MM.1S (cell line): Measurements from ENCODE around the gene ANKRD2.

Experiments
- DNase-seq: peaks from one replicate; pipeline ENCODE4 v3.0.0-alpha.2; 2015
- H2AFZ ChIP-seq: fragments of 300-600 bp; sonication (generic); 2 replicates; pipeline ENCODE4 v1.6.0; 2016; ENCODE audit warnings: antibody characterized with exemption, low read length
- H3F3A ChIP-seq: fragments of 300-600 bp; sonication (generic); 2 replicates; pipeline ENCODE4 v1.6.1; 2016; ENCODE audit warnings: mild to moderate bottlenecking, antibody characterized with exemption, low read length, moderate library complexity, mixed read lengths; ENCODE audit not compliant: insufficient read depth
- H3K27ac ChIP-seq: fragments of 300-600 bp; sonication (generic); 2 replicates; pipeline ENCODE4 v1.5.1; 2016; ENCODE audit warnings: mild to moderate bottlenecking, low read length
- H3K27me3 ChIP-seq: fragments of 300-600 bp; sonication (generic); replicated peaks from 2 replicates; pipeline ENCODE4 v1.6.0; 2016; ENCODE audit warnings: low read length; ENCODE audit not compliant: insufficient read depth
- H3K36me3 ChIP-seq: fragments of 300-600 bp; sonication (generic); replicated peaks from 2 replicates; pipeline ENCODE4 v1.6.1; 2016; ENCODE audit warnings: mild to moderate bottlenecking, low read length, mixed read lengths; ENCODE audit not compliant: insufficient read depth
- H3K4me1 ChIP-seq: fragments of 300-600 bp; sonication (generic); 2 replicates; pipeline ENCODE4 v1.6.1; 2016; ENCODE audit warnings: low read length, mixed read lengths
- H3K4me2 ChIP-seq: fragments of 300-600 bp; sonication (generic); 2 replicates; pipeline ENCODE4 v1.6.0; 2016; ENCODE audit warnings: low read depth, low read length
- H3K4me3 ChIP-seq: fragments of 300-600 bp; sonication (generic); 2 replicates; pipeline ENCODE4 v1.5.1; 2016; ENCODE audit warnings: low read length, mixed read lengths
- H3K79me2 ChIP-seq: fragments of 300-600 bp; sonication (generic); 2 replicates; pipeline ENCODE4 v1.6.1; 2016; ENCODE audit warnings: mixed run types, low read length, mixed read lengths
- H3K9ac ChIP-seq: fragments of 300-600 bp; sonication (generic); 2 replicates; pipeline ENCODE4 v1.6.1; 2016; ENCODE audit warnings: low read length, mixed read lengths
- H3K9me2 ChIP-seq: fragments of 300-600 bp; sonication (generic); replicated peaks from 2 replicates; pipeline ENCODE4 v1.6.1; 2016; ENCODE audit warnings: mild to moderate bottlenecking, low read length, mixed read lengths; ENCODE audit not compliant: insufficient read depth
- H3K9me3 ChIP-seq: fragments of 300-600 bp; sonication (generic); replicated peaks from 2 replicates; pipeline ENCODE4 v1.6.1; 2016; ENCODE audit warnings: mild to moderate bottlenecking, low read length, mixed read lengths; ENCODE audit not compliant: insufficient read depth
- H4K20me1 ChIP-seq: fragments of 300-600 bp; sonication (generic); 2 replicates; pipeline ENCODE4 v1.6.1; 2016; ENCODE audit warnings: mild to moderate bottlenecking, low read length, moderate library complexity, mixed read lengths; ENCODE audit not compliant: insufficient read depth
- CTCF ChIP-seq: fragments of 300-600 bp; sonication (generic); IDR thresholded peaks from 2 replicates; pipeline ENCODE4 v1.5.1; 2016; ENCODE audit warnings: antibody characterized with exemption, low read length, mixed read lengths
- EZH2 ChIP-seq: fragments of 300-600 bp; sonication (generic); optimal IDR thresholded peaks from 2 replicates; pipeline ENCODE3; 2017; ENCODE audit warnings: low read depth, mild to moderate bottlenecking, antibody characterized with exemption, low read length, mixed read lengths
- EZH2phosphoT487 ChIP-seq: fragments of 300-600 bp; sonication (generic); IDR thresholded peaks from 2 replicates; pipeline ENCODE4 v1.6.1; 2018; ENCODE audit warnings: antibody characterized with exemption, low read length

ANKRD2 gene

DNA sequence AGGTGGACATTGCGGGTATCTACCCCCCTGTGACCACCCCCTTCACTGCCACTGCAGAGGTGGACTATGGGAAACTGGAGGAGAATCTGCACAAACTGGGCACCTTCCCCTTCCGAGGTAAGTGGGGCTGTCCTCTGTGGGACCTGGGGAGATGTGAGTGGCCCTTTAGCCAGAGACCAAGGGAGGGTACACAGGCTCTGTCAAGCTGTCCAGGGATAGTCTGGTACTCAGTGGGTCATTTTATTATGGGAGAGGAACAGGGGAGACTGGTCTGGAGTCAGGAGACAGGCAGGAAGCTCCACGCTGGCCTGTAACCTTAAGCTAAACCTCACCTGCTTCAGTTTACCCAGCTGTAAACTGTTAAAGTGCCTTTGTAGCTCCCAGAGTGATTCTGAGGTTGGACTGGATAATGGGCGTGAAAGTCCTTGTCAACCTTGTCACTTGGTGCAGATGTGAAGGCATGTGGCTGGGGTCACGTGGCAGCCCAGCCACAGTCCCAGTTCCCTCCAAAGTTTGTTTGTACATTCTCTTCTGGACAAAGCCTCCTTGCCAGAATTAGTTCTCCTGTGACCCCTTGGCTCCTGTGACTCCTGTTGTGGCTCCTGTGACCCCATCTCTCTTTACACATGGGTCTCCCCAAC, 12.3 kb downstream of the ANKRD2 start:
- H4K20me1 ChIP-seq, result no peaks in the 10 kb centered on the region
- H3K27me3 ChIP-seq, result no peaks in the 10 kb centered on the region
- no peak for TF ChIP-seq EZH2phosphoT487
- TF ChIP-seq CTCF, result no peak
- TF ChIP-seq EZH2, result no peak
- H3K9ac ChIP-seq, result no peak overlapping the region
- H3K9me3 ChIP-seq, result no peaks in the 10 kb centered on the region
- H2AFZ ChIP-seq, result no peak overlapping the region
- no peaks in the 10 kb centered on the region for H3K79me2 ChIP-seq
- H3K27ac ChIP-seq, result no peak overlapping the region
- no peaks in the 10 kb centered on the region for H3K4me1 ChIP-seq
- no peaks in the 10 kb centered on the region for H3K9me2 ChIP-seq
- H3F3A ChIP-seq, result no peaks in the 10 kb centered on the region
- H3K36me3 ChIP-seq, result no peaks in the 10 kb centered on the region
- no peak for DNase-seq
- H3K4me2 ChIP-seq, result no peak overlapping the region
- H3K4me3 ChIP-seq, result no peak overlapping the region

GRCh38 chr10:97585439-97585811, 12.8 kb downstream of the ANKRD2 start:
- Histone ChIP-seq H3K4me1 (no peaks in the 10 kb centered on the region), H3K27ac (no peak overlapping the region), H3K79me2 (no peaks in the 10 kb centered on the region), H3K4me3 (no peak overlapping the region), H3K27me3 (no peaks in the 10 kb centered on the region), H3F3A (no peaks in the 10 kb centered on the region), H3K9me3 (no peaks in the 10 kb centered on the region), H3K4me2 (no peak overlapping the region), H3K9ac (no peak overlapping the region), H4K20me1 (no peaks in the 10 kb centered on the region), H3K36me3 (no peaks in the 10 kb centered on the region), H3K9me2 (no peaks in the 10 kb centered on the region), H2AFZ (no peak overlapping the region)
- TF ChIP-seq CTCF (no peak), EZH2phosphoT487 (no peak)
- no peak for DNase-seq

GRCh38 chr10:97587183-97587582, 14.6 kb downstream of the ANKRD2 start:
- H3K9ac ChIP-seq, result no peak overlapping the region
- H3K27ac ChIP-seq, result no peak overlapping the region
- no peaks in the 10 kb centered on the region for H4K20me1 ChIP-seq
- DNase-seq, result no peak
- no peaks in the 10 kb centered on the region for H3K4me1 ChIP-seq
- H3K4me2 ChIP-seq, result no peak overlapping the region
- H3K27me3 ChIP-seq, result no peaks in the 10 kb centered on the region
- H3K79me2 ChIP-seq, result no peaks in the 10 kb centered on the region
- H2AFZ ChIP-seq, result no peak overlapping the region
- H3K9me3 ChIP-seq, result no peaks in the 10 kb centered on the region
- TF ChIP-seq EZH2, result no peak
- TF ChIP-seq CTCF, result no peak
- no peak for TF ChIP-seq EZH2phosphoT487
- H3K9me2 ChIP-seq, result no peaks in the 10 kb centered on the region
- no peaks in the 10 kb centered on the region for H3F3A ChIP-seq
- no peaks in the 10 kb centered on the region for H3K36me3 ChIP-seq
- H3K4me3 ChIP-seq, result no peak overlapping the region
